ENCODE data around the gene CCDC33. TPM values are rescaled to one million over a fixed set of nuclear protein-coding genes. Genes with fewer than 3 reads are reported as not detected.

CCDC33 gene
- total RNA-seq, 1 experiment from 2014 or later = 2.7 TPM

GRCh38 chr15:74332611-74333010, 96.5 kb downstream of the CCDC33 start:
- TF ChIP-seq CTCF (IDR thresholded peaks at IDR 0.05; ENCODE audit: unreplicated experiment) = no peak
- BruUV-seq (replicated peaks) = no TSS peak
- DNase-seq = no peak
- no peaks in the 10 kb centered on the region for H3K36me3 Mint-ChIP-seq (ENCODE audit: insufficient read depth, unreplicated experiment)
- no peaks in the 10 kb centered on the region for H3K4me1 Mint-ChIP-seq (ENCODE audit: low read depth, unreplicated experiment)
- H3K9me3 Mint-ChIP-seq (ENCODE audit: low read depth, unreplicated experiment) = no peaks in the 10 kb centered on the region
- CTCF ChIA-PET = interaction anchor here (0.5 kb wide), 1 partner anchor 1463 kb away, joined by 4 read pairs; no protein-coding TSS in a partner anchor
- H3K27ac Mint-ChIP-seq (ENCODE audit: unreplicated experiment) = no peak overlapping the region
- intact Hi-C loops (cut with micrococcal nuclease; ENCODE audit: unreplicated experiment) = no loop called here
- H3K4me3 Mint-ChIP-seq (ENCODE audit: low read depth, unreplicated experiment) = no peak overlapping the region
- H3K27me3 Mint-ChIP-seq (ENCODE audit: unreplicated experiment) = peaks cover 76% of the 10 kb centered on the region

- H3K27ac Mint-ChIP-seq (ENCODE audit: unreplicated experiment) = no peak overlapping the region
Measured at GRCh38 chr15:74333093-74333492, 97.0 kb downstream of the CCDC33 start.

GRCh38 chr15:74333662-74334061, 97.5 kb downstream of the CCDC33 start:
- H3K9me3 Mint-ChIP-seq (ENCODE audit: low read depth, unreplicated experiment) = no peaks in the 10 kb centered on the region
- CTCF ChIA-PET = no interaction called here
- H3K4me1 Mint-ChIP-seq (ENCODE audit: low read depth, unreplicated experiment) = no peaks in the 10 kb centered on the region
- intact Hi-C loops (cut with micrococcal nuclease; ENCODE audit: unreplicated experiment) = no loop called here
- no peak for TF ChIP-seq CTCF (IDR thresholded peaks at IDR 0.05; ENCODE audit: unreplicated experiment)
- BruUV-seq (replicated peaks) = no TSS peak
- H3K36me3 Mint-ChIP-seq (ENCODE audit: insufficient read depth, unreplicated experiment) = no peaks in the 10 kb centered on the region
- DNase-seq = no peak
- H3K27me3 Mint-ChIP-seq (ENCODE audit: unreplicated experiment) = peaks cover 66% of the 10 kb centered on the region
- no peak overlapping the region for H3K27ac Mint-ChIP-seq (ENCODE audit: unreplicated experiment)
- no peak overlapping the region for H3K4me3 Mint-ChIP-seq (ENCODE audit: low read depth, unreplicated experiment)

More at GRCh38 chr15:74333093-74333492, 97.0 kb downstream of the CCDC33 start:
- Mint-ChIP-seq H3K4me1 (ENCODE audit: low read depth, unreplicated experiment) (no peaks in the 10 kb centered on the region), H3K27me3 (ENCODE audit: unreplicated experiment) (peaks cover 71% of the 10 kb centered on the region), H3K4me3 (ENCODE audit: low read depth, unreplicated experiment) (no peak overlapping the region), H3K36me3 (ENCODE audit: insufficient read depth, unreplicated experiment) (no peaks in the 10 kb centered on the region), H3K9me3 (ENCODE audit: low read depth, unreplicated experiment) (no peaks in the 10 kb centered on the region)
- DNase-seq = no peak
- no peak for TF ChIP-seq CTCF (IDR thresholded peaks at IDR 0.05; ENCODE audit: unreplicated experiment)
- intact Hi-C loops (cut with micrococcal nuclease; ENCODE audit: unreplicated experiment) = no loop called here
- CTCF ChIA-PET = no interaction called here
- no TSS peak for BruUV-seq (replicated peaks)

GRCh38 chr15:74334127-74334526, 98.0 kb downstream of the CCDC33 start:
- no TSS peak for BruUV-seq (replicated peaks)
- no peak overlapping the region for H3K27ac Mint-ChIP-seq (ENCODE audit: unreplicated experiment)
- no peaks in the 10 kb centered on the region for H3K4me1 Mint-ChIP-seq (ENCODE audit: low read depth, unreplicated experiment)
- H3K4me3 Mint-ChIP-seq (ENCODE audit: low read depth, unreplicated experiment) = no peak overlapping the region
- H3K27me3 Mint-ChIP-seq (ENCODE audit: unreplicated experiment) = peaks cover 61% of the 10 kb centered on the region
- DNase-seq = no peak
- intact Hi-C loops (cut with micrococcal nuclease; ENCODE audit: unreplicated experiment) = no loop called here
- CTCF ChIA-PET = interaction anchor here (1.0 kb wide), 1 partner anchor 181 kb away, joined by 6 read pairs; no protein-coding TSS in a partner anchor
- no peaks in the 10 kb centered on the region for H3K9me3 Mint-ChIP-seq (ENCODE audit: low read depth, unreplicated experiment)
- H3K36me3 Mint-ChIP-seq (ENCODE audit: insufficient read depth, unreplicated experiment) = no peaks in the 10 kb centered on the region
- TF ChIP-seq CTCF (IDR thresholded peaks at IDR 0.05; ENCODE audit: unreplicated experiment) = no peak

Measured in Calu3 (cell line).